Lung microvascular endothelial cell (primary cell): Measurements from ENCODE around the gene AQR. TPM values are rescaled to one million over a fixed set of nuclear protein-coding genes. Genes with fewer than 3 reads are reported as not detected.

Source experiments
- DNase-seq, 2 donors: peaks; one replicate each; pipeline versions ENCODE4 v3.0.0 to v3.0.0-alpha.2; 2010; ENCODE audit warnings: low read depth in 2 of 2
- total RNA-seq: library from RNA; depleted of rRNA; stranded (reverse); fragments of >200 nt; gene quantifications from 2 replicates; pipeline ENCODE4 v1.2.1, GENCODE V29; 2014

AQR gene
- total RNA-seq, 1 donor from 2014 or later, result 16.1 TPM

DNA sequence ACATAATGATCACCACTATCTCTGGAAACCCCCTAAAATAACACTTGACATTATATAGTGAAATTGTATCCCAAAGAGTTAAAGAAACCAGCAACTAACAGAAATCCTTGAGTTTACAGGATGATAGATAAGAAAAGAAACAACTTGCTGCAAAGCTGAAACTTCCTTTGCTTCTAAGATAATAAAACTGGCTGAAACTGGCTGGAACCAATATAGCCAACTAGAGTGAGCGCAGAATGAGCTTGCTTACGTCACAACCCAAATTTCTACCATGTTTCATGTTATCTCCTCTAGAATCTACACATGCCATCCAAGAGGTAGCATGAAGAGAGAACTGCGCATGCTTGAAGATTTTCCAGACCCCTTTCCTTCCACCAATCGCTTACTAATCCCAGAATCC lies 90.4 kb downstream of the AQR start:
- DNase-seq, result no peak

- no peak for DNase-seq
These were observed 92.9 kb downstream of the AQR start for GRCh38 chr15:34876640-34877039.

DNA sequence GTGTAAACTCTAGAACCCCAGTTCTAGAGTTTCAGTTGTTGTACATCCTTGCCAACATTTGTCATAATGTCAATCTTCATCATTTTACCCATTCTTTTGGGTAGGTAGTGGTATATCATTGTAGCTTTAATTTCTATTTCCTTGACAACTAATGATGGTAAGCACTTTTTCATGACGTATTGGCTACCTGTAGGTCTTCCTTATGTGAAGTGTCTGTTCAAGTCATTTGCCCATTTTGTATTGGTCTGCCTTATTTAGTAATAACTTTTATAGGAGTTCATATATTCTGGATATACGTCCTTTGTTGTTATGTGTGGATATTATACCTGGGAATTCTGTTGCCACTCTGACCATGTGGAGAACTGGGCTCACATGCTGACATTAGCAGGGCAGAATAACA lies 100.4 kb downstream of the AQR start:
- DNase-seq, result no peak

- no peak for DNase-seq
These were observed 104.0 kb downstream of the AQR start for GRCh38 chr15:34865531-34865930.

DNA sequence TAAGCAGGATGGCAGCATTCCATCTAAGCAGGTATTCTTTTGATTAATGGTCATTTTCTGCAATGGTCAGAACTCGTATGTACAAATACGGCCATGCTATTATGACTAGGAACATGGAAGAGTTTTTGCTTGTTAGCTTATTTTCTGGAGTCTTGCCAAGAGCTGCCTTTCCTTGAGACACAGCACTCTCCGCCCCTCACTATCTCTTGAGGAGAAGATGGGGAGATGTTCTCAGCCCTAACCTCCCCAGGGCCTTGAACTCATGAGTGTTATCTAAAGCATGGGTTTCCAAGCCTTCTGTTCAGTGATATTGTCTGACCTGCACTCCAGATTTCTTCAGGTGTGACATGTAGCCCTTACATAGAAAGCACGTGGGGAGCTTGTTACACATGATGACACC lies 108.3 kb downstream of the AQR start:
- no peak for DNase-seq

DNA sequence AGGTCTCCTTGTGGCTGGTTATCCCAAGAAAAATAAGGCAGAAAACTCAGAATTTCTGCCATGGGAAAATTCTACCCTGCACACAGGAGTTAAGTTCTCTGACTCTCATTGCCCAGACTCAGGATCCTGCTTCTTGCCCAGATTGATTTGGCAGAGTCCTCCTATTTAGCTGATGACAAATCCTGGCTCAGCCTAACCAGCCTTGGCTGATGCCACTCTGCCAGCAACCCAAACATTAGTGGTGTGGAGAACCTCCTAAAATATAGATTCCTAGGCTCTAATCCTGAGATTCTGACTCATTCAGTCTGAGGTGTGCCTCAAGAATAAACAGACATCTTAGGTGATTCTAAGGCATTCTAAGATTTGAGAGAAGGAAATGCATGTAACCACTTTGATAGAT lies 113.6 kb downstream of the AQR start:
- peak; percentile 21 to 25 for DNase-seq

DNA sequence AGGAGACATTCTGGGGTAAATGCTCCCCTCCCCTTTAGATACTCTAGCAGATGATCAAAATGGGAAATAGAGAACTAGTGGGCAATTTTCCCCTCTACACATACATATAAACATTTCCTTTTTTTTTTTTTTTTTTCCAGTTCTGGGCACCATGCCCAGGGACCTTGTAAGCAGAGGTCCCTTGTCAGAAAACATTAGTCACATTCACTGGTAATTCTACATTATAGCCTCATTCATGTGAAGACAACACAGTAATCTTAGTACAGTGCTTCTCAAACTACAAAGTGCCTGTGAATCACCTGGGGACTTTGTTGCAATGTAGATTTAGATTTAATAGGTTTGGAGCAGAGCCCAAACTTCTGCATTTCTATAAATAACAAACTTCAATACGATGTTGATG lies 114.1 kb downstream of the AQR start:
- peak; percentile 89 to 92 for DNase-seq

GRCh38 chr15:34854232-34854631 lies 115.3 kb downstream of the AQR start:
- no peak for DNase-seq

DNA sequence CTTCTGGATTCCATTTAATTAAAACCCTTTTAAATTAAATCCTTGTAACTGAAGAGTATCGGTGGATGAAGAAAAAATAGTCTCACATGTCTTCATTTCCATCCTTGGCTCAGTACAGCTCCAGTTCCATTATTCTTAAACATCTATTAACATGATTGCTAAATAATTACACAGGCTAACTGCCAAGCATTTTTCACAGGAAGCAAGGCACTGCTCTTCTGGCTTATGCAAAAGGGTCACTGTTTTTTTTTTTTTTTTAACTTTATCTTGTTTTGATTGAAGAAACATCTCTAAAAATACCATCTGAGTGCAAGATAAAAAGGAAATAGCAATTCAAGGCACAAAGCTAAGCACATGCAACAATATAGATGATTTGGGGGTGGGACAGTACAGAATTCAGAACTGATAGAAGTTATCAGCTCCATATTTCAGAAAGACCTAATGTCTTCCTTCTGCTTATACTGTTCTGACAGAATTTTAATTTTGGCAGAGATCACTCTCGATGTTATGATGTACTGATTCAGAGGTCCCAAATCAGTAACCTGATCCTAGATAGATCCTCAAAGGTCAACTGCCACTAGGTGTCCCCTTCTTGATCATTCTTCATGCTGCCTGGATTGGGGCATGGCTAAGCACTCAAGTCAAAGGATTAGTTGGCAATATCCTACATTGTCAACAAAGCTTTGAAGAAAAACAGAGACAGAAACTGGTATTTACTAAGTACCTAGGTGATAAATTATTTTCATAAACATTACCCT lies 116.4 kb downstream of the AQR start:
- DNase-seq, result peak; percentile 57 to 78

- no peak for DNase-seq
These were observed 117.8 kb downstream of the AQR start for GRCh38 chr15:34851751-34852150.

GRCh38 chr15:34851007-34851406 lies 118.5 kb downstream of the AQR start:
- no peak for DNase-seq

- DNase-seq, result no peak
These were observed 119.4 kb downstream of the AQR start for GRCh38 chr15:34850121-34850520.

DNA sequence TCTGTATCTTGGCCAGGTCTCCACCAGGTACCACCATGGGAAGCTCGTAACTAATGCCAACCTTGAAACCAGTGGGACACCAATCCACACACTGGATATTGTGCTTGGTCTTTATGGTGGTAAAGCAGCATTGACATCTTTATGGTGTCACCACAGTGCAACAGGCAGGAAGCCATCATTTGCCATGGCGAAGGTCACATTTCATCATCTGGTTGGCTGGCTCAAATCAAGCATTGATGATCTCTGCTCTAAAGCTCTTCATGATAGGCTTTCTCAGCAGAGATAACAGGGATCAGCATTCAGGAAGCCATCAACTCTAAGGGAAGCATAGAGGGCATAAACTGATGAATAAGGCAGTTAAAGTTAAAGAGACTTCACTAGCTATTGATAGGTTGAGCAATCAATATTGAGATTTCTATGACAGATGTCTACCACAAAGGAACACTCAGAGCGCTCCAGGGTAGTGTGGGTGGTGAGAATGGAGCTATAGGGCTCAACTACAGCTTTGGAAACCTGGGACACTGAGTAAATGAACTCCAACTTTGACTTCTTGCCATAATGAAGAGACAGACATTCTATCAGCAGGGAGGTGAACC lies 120.1 kb downstream of the AQR start:
- no peak for DNase-seq

DNA sequence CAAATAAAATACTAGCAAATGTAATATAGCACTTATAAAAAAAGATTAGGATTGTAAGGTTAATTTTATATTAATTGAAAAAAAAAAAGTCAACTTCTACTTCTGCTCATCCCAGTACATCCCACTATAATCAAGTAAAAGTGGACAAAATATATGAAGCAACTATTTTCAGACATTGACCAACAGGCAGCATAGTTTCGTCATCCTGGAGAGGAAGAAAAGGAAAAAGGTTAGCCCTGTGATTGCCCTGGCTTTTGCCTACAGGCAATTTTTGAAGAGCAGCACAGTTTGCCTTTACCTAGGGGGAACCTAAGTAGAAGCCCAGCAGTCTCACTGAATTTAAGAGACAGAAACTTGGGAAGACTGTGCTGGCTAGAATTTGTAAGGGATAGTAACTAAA lies 121.9 kb downstream of the AQR start:
- DNase-seq, result no peak

DNA sequence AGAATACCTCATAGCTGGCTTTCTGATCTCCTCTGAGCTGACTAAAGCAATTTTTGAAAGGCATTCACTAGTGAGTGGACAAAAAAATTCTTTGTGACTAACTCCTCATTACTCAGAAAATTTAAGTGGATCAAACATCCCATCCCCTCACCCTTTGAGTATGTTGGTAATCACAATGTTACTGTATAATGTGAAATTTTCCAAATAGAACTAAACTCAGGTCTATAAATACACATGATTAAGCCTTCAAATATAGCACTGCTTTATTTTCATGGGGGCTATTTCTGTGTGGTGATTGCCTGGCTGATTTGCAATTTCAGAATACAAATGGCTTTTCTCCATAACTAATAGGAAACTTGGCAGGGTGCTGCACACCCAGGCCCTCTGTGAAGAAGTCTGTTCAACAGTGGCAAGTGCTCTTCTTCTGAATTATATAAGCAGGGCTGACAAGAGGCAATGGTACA lies 128.2 kb downstream of the AQR start:
- DNase-seq, result no peak

- no peak for DNase-seq
These were observed 131.3 kb downstream of the AQR start for GRCh38 chr15:34838282-34838681.

GRCh38 chr15:34837246-34838016 lies 132.1 kb downstream of the AQR start:
- peak in 1 of 2 donors; percentile 86 for DNase-seq

DNA sequence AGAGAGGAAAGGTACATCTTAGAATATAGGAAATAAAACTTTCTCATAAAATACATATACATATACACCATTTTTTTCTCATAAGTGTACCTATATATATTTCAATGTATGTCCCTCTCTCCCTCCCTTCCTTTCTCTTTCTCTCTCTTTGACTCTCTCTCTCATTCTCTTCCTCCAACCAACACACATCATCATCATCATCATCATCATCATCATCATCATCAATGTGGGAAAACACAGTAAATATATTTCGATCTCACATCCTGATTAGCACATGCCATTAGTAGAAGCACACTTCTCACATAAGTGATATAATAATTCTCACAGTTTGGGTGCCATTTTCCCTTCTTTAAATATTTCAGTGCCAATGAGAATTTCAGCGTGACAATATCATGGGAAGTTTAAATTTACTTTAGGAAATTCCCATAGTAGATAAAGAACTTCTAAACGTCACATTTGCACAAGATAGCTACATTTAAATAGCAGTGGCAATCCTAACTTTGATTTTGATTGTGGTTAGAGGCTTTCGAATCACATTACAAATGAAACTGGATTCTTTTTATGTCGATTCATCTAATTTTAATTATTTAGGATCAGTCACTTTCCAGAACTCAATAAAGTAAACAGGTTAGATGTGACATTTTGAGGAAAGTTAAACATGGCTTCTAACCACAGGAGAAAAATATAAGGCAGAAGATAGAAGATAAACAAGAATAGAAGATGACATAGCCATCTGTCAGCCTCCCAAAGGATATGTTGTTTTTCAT lies 141.2 kb downstream of the AQR start:
- no peak for DNase-seq

GRCh38 chr15:34821831-34822230 lies 147.7 kb downstream of the AQR start:
- DNase-seq, result no peak

DNA sequence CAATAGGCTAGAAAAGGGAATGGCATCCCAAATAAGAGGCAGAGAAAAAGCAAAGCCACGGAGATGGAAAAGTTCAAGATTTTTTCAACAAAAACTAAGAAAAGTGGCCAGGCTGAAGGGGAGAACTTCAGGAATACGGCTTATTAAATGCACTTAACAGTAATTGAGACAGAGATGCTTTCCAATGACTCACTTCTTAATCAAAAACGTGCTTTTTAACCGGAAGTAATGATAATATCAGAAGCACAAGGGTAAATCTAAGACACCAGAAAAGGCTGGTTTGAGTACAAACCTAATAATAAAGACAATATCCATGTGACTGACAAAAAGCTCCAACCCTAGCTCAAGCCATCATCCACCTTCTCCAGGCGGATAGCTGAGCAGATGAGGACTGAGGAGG lies 149.4 kb downstream of the AQR start:
- no peak for DNase-seq

- DNase-seq, result no peak
These were observed 151.0 kb downstream of the AQR start for GRCh38 chr15:34818526-34818925.

DNA sequence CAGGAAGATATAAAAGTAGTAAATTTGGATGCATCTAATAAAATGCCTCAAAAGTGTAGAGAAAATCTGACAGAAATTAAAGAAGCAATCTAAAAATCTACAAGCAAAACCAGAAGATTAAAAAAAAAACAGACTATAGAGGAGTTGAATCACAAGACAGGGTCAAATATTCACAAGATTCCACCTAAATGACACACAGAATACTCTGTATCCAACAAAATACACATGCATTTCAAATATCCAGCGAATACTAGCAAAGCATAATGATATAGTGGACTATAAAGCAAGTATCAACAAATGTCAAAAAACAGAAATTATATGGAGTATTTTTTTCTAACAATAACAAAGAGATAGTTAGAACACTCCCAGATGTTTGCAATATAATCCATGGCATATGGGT lies 153.7 kb downstream of the AQR start:
- no peak for DNase-seq
